ENCODE data around the gene SLC25A12.

DNA sequence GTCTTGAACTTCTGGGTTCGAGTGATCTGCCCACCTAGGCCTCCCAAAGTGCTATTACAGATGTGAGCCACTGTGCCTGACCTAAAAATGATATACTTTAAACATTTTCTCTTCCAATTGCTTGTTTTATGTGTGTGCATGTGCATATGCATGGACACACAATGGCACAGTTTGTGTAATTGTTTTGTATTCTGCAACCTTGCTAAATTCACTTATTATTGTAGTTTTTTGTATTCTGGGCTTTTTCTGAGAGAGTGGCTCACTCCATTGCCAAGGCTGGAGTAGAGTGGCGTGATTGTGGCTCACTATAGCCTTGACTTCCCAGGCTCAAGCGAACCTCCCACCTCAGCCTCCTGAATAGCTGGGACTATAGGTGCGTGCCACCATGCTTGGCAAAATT, 36.3 kb upstream of the SLC25A12 start:
- TF ChIP-seq, protein P1, sequence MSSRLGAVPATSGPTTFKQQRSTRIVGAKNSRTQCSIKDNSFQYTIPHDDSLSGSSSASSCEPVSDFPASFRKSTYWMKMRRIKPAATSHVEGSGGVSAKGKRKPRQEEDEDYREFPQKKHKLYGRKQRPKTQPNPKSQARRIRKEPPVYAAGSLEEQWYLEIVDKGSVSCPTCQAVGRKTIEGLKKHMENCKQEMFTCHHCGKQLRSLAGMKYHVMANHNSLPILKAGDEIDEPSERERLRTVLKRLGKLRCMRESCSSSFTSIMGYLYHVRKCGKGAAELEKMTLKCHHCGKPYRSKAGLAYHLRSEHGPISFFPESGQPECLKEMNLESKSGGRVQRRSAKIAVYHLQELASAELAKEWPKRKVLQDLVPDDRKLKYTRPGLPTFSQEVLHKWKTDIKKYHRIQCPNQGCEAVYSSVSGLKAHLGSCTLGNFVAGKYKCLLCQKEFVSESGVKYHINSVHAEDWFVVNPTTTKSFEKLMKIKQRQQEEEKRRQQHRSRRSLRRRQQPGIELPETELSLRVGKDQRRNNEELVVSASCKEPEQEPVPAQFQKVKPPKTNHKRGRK (tag; IDR thresholded peaks at IDR 0.05): no peak
- TF ChIP-seq ATF7 (IDR thresholded peaks at IDR 0.05) (no peak), POLR2B (IDR thresholded peaks at IDR 0.05; ENCODE audit: low read depth, partially characterized antibody) (no peak), FOXJ3 (CRISPR knock-in tag; IDR thresholded peaks at IDR 0.05) (no peak), LARP7 (IDR thresholded peaks at IDR 0.05) (no peak), MYC (IDR thresholded peaks at IDR 0.05; ENCODE audit: low read depth, low read length) (no peak), MYC (CRISPR knock-in tag; IDR thresholded peaks at IDR 0.05; ENCODE audit: borderline replicate concordance, low read depth) (no peak), HDAC6 (IDR thresholded peaks at IDR 0.05; ENCODE audit: low read depth, low read length) (no peak), PHB (CRISPR knock-in tag; IDR thresholded peaks at IDR 0.05) (no peak), TCF7L2 (IDR thresholded peaks at IDR 0.05; ENCODE audit: low read depth, low read length) (no peak), DMBX1 (CRISPR knock-in tag; IDR thresholded peaks at IDR 0.05; ENCODE audit: borderline replicate concordance) (no peak)
- TF ChIP-seq, protein P2, sequence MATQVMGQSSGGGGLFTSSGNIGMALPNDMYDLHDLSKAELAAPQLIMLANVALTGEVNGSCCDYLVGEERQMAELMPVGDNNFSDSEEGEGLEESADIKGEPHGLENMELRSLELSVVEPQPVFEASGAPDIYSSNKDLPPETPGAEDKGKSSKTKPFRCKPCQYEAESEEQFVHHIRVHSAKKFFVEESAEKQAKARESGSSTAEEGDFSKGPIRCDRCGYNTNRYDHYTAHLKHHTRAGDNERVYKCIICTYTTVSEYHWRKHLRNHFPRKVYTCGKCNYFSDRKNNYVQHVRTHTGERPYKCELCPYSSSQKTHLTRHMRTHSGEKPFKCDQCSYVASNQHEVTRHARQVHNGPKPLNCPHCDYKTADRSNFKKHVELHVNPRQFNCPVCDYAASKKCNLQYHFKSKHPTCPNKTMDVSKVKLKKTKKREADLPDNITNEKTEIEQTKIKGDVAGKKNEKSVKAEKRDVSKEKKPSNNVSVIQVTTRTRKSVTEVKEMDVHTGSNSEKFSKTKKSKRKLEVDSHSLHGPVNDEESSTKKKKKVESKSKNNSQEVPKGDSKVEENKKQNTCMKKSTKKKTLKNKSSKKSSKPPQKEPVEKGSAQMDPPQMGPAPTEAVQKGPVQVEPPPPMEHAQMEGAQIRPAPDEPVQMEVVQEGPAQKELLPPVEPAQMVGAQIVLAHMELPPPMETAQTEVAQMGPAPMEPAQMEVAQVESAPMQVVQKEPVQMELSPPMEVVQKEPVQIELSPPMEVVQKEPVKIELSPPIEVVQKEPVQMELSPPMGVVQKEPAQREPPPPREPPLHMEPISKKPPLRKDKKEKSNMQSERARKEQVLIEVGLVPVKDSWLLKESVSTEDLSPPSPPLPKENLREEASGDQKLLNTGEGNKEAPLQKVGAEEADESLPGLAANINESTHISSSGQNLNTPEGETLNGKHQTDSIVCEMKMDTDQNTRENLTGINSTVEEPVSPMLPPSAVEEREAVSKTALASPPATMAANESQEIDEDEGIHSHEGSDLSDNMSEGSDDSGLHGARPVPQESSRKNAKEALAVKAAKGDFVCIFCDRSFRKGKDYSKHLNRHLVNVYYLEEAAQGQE (IDR thresholded peaks at IDR 0.05; ENCODE audit: borderline replicate concordance): no peak
- TF ChIP-seq, protein P2 (CRISPR knock-in tag; IDR thresholded peaks at IDR 0.05; ENCODE audit: low read depth): no peak
- TF ChIP-seq, protein P3, sequence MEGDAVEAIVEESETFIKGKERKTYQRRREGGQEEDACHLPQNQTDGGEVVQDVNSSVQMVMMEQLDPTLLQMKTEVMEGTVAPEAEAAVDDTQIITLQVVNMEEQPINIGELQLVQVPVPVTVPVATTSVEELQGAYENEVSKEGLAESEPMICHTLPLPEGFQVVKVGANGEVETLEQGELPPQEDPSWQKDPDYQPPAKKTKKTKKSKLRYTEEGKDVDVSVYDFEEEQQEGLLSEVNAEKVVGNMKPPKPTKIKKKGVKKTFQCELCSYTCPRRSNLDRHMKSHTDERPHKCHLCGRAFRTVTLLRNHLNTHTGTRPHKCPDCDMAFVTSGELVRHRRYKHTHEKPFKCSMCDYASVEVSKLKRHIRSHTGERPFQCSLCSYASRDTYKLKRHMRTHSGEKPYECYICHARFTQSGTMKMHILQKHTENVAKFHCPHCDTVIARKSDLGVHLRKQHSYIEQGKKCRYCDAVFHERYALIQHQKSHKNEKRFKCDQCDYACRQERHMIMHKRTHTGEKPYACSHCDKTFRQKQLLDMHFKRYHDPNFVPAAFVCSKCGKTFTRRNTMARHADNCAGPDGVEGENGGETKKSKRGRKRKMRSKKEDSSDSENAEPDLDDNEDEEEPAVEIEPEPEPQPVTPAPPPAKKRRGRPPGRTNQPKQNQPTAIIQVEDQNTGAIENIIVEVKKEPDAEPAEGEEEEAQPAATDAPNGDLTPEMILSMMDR (IDR thresholded peaks at IDR 0.05 in 2 of 3, conservative IDR thresholded peaks at IDR 0.05 in 1 of 3; ENCODE audit: insufficient read depth in 2 of 3, low read depth in 1 of 3, low read length in 3 of 3): no peak

Measured in K562 (cell line).